GM18502 (cell line): ENCODE results near the gene ABHD17A.
A peak's percentile ranks its signal among the peaks of the same experiment; 100 is the strongest.
"Not testable (repeated sequence)": the region's sequence is repeated elsewhere in the genome, so short reads cannot be mapped to it uniquely, and the experiment has no call there.

Source experiments
- ATAC-seq: cut with Tn5 transposase; IDR thresholded peaks from one replicate; pipeline ENCODE4 v1.9.1; 2021; ENCODE audit warnings: mild to moderate bottlenecking; ENCODE audit not compliant: unreplicated experiment, poor library complexity

The ABHD17A gene

GRCh38 chr19:1911098-1911497 is 25.8 kb upstream of the ABHD17A start:
- no peak for ATAC-seq

- ATAC-seq: no peak
Measured at GRCh38 chr19:1910177-1910576, 24.9 kb upstream of the ABHD17A start.

DNA sequence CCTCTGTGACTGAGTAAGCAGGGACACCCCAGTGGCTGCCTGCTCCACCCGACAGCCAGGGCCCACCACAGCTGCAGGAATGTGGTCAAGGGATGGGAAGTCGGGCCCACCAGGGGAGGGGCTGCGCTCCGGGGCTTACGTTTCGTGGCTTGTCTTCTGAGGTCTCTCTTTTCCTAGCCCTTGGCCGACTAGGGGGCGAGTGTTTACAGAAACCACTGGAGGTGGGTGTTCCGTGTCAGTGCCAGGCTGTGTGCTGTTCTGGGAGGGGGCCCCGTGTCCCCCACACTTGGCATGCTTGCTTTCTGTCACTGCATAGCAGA is 24.4 kb upstream of the ABHD17A start:
- no peak for ATAC-seq

DNA sequence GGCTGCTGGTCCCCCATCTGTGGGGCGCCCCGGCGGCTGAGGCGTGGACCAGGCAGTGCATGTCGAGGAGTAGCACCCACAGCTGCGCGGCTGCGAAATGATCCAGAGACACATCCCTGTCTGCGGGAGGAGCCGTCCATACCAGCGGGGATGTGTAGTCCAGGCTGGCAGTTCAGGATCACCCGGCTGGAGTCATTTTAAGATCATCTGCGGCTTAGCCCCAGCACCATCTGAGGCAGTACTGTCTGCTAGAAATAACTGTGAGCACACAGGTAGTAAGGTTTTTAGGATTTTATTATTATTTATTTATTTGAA is 23.0 kb upstream of the ABHD17A start:
- no peak for ATAC-seq

DNA sequence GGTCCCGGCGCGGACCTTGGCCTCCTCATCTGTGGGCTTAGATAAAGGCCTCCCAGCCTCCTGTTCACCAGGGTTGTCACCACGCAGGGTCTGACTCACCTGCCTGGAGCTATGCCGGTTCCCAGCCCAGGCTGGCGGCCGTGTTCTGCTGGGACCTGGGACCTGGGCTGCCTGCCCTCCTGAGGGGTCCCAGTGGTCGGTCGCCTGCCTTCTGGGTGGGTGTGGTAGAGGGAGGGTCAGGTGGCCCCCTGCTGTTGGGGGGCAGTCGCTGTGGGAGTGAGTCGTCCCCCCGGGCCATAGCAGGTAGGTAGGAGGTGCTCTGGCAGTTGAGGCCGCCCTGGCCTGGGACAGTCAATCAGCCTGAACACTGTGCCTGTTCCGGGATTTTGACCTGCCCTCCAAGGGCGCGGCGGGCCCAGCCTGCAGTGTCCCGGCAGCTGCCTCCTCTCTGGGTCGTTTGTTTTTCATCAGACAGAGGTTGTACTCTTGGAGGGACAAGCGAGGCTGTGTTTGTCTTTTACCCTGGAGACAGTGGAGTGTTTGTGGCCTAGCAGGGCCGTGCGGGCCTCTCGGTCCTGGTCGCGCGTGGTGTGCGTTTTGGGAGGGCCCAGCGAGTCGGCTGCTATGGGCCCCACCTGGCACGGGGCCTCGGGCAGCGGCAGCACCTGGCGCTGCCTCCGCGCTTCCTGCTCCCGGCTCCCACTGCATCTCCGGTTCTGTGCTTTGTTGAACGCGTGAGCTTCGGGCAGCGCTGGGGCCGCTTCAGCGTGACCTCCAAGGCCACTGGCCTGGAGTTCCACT is 22.5 kb upstream of the ABHD17A start:
- ATAC-seq: no peak

- ATAC-seq: no peak
Measured at GRCh38 chr19:1906985-1907562, 21.8 kb upstream of the ABHD17A start.

DNA sequence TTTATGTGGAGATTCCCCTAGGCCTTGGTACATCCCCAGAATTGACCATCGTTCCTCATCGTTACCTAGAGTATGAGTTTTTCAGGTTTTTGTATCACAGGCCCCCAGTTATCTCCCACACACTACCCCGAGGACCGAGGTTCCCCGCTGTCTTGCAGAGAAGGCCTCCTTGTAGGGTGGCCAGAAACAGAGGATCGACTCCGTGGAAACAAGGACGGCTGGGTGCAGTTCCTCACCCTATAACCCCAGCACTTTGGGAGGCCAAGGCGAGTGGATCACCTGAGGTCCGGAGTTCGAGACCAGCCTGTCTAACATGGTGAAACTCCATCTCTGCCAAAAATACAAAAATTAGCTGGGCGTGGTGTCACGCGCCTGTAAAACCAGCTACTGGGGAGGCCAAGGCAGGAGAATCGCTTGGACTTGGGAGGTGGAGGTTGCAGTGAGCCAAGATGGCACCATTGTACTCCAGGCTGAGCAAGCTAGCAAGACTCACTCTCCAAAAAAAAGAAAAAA is 20.6 kb upstream of the ABHD17A start:
- ATAC-seq: no peak

- ATAC-seq: peak; percentile 70
Measured at GRCh38 chr19:1905110-1905862, 20.0 kb upstream of the ABHD17A start, which contains the start of the genes ADAT3 and SCAMP4. TSS of gene ADAT3 (plus strand) at chr19:1905399. CDS start at chr19:1912048, 6,649 bp downstream. TSS of gene SCAMP4 (plus strand) at chr19:1905399. CDS start at chr19:1915020, 9,621 bp downstream.

DNA sequence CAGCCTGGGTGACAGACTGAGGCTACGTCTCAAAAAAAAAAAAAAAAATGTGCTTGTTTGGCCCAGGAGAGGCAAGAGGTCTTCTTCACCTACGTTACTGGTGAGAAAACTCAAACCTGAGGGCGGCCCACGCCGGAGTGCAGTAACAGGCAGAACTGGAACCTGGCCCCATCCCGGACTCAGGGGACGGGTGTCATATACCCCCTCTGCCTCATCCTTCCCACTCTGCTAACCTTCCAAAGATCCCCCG is 19.5 kb upstream of the ABHD17A start:
- ATAC-seq: no peak

DNA sequence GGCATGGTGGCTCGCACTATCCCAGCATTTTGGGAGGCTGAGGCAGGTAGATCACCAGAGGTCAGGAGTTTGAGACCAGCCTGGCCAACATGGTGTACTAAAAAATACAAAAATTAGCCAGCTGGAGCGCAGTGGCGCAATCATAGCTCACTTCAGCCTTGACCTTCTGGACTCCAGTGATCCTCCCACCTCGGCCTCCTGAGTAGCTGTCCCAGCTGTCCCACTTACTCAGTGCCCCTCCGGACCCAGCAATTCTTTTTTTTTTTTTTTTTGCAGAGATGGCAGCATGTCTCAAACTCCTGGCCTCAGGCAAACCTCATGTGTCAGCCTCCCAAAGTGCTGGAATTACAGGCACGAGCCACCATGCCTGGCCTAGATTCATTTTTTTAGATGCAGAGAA is 17.6 kb upstream of the ABHD17A start:
- no peak for ATAC-seq

GRCh38 chr19:1901940-1902404 is 16.7 kb upstream of the ABHD17A start:
- no peak for ATAC-seq

DNA sequence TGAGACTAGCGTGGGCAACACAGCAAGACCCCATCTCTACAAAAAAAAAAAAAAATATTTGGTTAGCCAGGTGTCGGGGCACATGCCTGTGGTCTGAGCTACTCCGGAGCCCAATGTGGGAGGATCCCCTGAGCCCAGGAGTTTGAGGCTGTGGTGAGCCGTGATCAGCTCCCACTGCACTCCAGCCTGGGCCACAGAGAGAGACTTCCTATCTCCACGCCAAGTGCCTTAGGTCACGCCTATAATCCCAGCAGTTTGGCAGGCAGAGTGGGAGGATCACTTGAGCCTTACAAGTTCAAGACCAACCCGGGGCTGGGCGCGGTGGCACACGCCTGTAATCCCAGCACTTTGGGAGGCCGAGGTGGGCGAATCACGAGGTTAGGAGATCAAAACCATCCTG is 11.2 kb upstream of the ABHD17A start:
- no peak for ATAC-seq

DNA sequence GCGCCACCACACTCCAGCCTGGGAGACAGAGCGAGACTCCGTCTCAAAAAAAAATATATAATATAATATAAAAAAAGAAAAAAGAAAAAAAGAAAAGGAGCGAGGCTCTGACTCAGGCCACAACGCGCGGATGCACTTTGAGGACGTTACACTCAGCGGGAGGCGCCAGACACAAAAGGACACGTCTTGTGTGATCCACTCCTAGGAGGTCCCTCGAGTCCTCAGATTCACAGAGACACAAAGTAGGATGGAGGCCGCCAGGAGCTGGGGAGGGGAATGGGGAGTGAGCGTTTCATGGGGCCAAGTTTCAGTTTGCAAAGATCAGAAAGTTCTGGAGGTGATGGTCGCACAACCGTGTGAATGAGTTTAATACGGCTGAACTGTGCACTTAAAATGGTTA is 8.5 kb upstream of the ABHD17A start:
- ATAC-seq: no peak

- ATAC-seq: no peak
Measured at GRCh38 chr19:1889907-1890306, 4.6 kb upstream of the ABHD17A start.

DNA sequence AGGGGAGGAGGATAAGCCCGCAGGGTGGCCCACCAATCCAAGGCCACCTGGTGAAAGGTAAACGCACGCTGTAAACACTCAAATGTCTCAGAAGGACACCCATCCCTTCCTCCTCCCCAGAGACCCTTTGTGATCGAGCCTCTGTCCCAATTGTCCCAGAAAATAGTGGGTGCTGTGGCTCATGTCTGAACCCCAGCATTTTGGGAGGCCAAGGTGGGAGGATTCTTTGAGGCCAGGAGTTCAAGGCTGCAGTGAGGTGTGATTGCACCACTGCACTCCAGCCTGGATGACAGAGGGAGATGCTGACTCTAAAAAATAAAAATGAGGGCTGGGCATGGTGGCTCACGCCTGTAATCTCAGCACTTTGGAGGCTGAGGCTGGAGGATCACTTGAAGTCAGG is 3.1 kb upstream of the ABHD17A start:
- no peak for ATAC-seq

GRCh38 chr19:1886360-1886759 is 1.1 kb upstream of the ABHD17A start:
- not testable (repeated sequence) for ATAC-seq

GRCh38 chr19:1884719-1885334 is 469 bp downstream of the ABHD17A start:
- ATAC-seq: peak; percentile 17

DNA sequence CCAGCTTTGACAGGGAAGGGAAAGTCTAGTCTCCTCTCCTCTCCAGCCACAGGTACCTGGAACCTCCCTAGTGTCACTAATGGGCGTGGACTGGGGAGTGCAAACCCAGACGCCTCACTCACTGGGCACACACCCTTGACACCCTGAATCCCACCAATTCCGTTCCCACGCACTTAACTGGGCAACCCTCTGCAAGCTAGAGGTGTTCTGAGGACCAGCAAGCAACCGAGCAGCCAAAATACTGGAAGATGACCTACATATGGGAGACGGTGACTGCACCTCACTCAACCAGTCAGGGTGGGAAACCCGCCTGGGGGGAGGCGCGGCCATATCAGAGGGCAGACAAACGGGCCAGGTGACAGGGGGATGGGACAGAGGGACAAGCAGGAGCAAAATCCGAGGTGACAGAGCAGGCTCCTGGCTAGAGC is 991 bp downstream of the ABHD17A start:
- ATAC-seq: no peak

- ATAC-seq: no peak
Measured at GRCh38 chr19:1883784-1884183, 1.5 kb downstream of the ABHD17A start.

- no peak for ATAC-seq
Measured at GRCh38 chr19:1882786-1883692, 2.3 kb downstream of the ABHD17A start.
